AG09319 (cell line): Measurements from ENCODE around the gene MZB1.
A peak's percentile ranks its signal among the peaks of the same experiment; 100 is the strongest.

ENCODE experiments used
- DNase-seq: peaks from one replicate; pipeline ENCODE4 v3.0.0-alpha.2; 2010; ENCODE audit warnings: low read depth; ENCODE audit errors: extremely low read depth
- CTCF ChIP-seq: IDR thresholded peaks from 2 replicates; pipeline ENCODE4 v1.5.1; 2011; ENCODE audit warnings: low read depth, mild to moderate bottlenecking, inconsistent platforms, low read length, moderate library complexity

Gene MZB1

DNA sequence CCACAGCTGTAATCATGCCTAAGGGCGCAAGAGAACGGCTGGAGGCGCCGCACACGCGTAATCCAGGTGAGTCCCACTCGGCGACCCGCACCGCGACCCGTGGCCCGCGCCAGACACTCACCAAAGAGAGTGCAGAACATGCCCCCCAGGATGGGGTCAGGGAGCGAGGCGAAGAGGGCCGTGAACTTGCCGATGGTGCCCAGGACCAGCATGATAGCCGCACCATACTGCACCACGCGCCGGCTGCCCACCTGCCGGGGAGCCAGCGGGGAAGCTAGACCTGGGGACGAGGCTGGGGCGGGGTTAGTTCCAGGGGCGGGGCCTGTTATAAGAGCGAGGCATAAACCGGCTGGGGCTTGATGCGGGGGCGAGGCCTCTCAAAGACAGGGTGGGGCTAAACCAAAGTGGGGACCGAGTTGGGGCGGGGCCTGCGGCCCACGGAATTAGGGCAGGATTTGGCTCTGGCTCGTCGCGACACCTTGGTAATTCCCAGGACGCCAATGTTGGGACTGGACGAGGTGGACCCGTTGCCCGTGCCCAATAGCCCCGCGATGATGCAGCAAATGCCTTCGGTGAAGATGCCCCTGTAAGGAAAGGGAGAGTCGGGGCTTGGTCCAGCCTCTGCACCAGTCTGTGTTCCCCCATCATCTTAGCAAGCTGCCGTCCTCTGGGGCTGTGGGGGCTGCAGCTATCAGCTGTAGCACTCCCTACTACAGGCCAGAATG lies 11.4 kb downstream of the MZB1 start:
- no peak for TF ChIP-seq CTCF
- DNase-seq: no peak

GRCh38 chr5:139377226-139377625 lies 12.5 kb downstream of the MZB1 start:
- TF ChIP-seq CTCF: no peak
- DNase-seq: no peak

- no peak for TF ChIP-seq CTCF
- DNase-seq: no peak
Observed at GRCh38 chr5:139376364-139376763, 13.3 kb downstream of the MZB1 start.

DNA sequence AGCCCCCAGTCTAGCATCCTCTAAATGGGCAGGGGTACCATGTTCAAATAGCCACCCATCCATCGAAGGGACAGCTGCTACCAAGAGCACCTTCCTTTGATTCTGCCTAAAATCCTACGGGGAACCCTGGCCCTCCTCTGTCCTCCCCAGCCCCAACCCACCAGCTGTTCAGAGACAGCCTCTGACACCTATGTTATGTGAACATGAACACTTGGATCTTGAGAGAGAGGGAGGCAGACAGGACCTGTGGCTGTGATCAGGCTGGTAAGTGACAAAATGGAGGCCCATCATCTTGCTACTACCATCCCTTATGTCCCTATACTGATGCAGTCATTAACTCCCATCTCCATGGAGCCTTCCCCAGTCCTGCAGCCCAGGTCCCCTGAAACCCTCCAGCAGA lies 14.8 kb downstream of the MZB1 start:
- DNase-seq: no peak
- TF ChIP-seq CTCF: no peak

DNA sequence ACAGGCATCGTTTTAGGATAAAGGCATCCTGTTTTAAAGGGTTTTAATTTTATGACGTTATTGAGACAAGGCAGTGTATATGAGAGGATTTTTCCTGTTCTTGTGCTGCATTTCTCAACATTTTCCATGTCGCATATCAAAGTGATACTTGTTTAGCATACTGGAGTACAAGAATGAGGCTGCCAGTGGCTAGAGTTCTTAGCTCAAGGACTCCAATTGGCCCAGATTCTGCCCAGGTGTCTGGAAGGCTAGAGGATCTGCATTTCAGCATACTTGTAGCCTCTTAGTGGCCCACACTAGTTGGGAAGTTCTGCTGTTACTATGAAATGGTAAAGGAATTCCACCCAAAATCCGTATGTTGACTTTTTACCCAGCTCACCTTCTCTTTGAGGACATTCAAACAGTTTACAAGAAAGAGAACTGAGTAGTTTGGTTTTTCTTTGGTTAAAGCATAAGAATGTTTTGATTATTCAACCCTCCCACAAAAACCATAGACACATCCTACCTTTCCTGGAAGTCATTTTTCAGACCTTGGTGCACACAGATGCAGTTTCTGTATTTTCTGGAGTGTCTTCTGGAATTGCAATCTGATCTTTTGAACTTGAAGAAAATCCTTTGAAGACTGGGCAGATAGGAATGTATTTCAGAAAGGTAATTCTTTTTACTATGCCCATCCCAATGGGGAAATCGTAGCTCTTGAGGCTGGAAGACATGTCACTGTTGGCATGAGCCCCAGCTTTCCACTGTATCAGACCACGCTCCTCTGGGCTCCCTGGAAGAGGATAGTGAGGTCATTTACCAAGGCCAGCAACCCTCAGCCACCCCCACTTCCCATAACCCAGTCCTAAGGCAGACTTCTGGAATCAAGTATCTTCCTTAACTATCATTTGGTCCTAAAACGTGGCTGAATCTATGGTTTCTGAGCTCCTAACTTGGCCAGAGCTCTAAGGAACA lies 18.0 kb downstream of the MZB1 start:
- no peak for DNase-seq
- no peak for TF ChIP-seq CTCF

- no peak for TF ChIP-seq CTCF
- peak; percentile 50 for DNase-seq
Observed at GRCh38 chr5:139369181-139369580, 20.5 kb downstream of the MZB1 start.

DNA sequence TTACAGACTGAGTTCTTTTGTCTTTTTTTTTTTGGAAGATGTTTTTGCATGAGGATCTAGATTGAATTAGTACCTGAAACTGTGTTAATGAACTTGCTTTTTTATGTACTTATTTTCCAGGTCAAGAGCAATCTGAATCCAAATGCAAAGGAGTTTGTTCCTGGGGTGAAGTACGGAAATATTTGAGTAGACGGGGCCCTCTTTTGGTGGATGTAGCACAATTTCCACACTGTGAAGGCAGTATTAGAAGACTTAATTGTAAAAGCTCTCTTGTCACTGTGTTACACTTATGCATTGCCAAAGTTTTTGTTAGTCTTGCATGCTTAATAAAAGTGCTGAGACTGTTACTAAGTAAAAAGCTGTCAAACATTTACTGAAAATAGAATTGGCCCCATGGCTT lies 21.1 kb downstream of the MZB1 start:
- DNase-seq: no peak
- no peak; the same call in none of the 2 replicates for TF ChIP-seq CTCF
